ENCODE measurements around the gene FRA10AC1.

The FRA10AC1 gene, protein sequence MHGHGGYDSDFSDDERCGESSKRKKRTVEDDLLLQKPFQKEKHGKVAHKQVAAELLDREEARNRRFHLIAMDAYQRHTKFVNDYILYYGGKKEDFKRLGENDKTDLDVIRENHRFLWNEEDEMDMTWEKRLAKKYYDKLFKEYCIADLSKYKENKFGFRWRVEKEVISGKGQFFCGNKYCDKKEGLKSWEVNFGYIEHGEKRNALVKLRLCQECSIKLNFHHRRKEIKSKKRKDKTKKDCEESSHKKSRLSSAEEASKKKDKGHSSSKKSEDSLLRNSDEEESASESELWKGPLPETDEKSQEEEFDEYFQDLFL

GRCh38 chr10:93702210-93703001 is at the start of gene FRA10AC1:
TSS of gene FRA10AC1 (minus strand) at chr10:93702592. CDS start at chr10:93700106, 2,486 bp downstream.
- peak; percentile 87 to 96 for DNase-seq

- peak in 1 of 2 donors; percentile 36 for DNase-seq
These were observed 49.4 kb upstream of the FRA10AC1 start for GRCh38 chr10:93751832-93752231.

DNA sequence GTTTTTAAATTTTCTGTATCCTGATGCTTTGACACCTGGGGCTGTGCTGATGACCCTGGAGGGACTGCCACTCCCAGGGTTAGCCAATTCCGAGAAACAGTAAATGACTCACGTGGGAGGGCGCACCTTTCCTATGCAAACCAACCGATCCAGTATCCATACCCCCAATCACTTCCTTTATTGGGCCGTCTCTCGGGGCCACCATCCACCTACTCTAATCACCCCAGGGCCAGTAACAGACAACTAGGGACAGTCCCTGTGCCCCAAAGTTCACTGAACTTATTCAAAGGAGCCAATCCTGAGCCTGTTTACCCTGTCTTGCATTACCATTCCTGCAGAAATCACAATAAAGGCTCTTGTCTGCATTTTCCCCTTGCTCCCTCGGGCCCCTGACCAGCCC is 48.7 kb upstream of the FRA10AC1 start:
- DNase-seq = no peak

GRCh38 chr10:93749218-93749799 is 46.9 kb upstream of the FRA10AC1 start:
- no peak for DNase-seq

GRCh38 chr10:93746844-93747284 is 44.5 kb upstream of the FRA10AC1 start:
- DNase-seq = peak in 1 of 2 donors; percentile 7

DNA sequence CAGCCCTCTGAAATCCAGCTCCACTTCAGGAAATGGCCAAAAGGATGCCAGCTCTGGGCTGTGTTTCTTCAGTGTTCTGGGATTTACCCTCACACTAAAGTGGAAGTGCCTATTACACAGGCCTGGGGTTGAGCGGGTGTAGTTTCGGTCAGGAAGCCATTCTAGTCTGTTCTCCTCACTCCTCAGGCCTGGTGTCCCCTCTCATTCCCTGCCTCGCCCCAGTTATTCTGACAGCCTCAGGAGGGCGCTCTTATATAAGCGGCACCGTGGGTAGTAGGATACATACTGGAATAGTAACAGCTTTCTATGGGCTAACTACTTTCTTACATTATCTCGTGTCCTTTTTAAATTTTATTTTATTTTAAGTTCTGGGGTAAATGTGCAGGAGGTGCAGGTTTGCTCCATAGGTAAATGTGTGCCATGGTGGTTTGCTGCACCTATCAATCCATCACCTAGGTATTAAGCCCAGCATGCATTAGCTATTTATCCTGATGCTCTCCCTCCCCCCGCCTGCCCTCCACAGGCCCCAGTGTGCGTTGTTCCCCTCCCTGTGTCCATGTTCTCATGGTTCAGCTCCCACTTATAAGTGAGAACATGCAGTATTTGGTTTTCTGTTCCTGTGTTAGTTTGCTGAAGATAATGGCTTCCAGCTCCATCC is 43.1 kb upstream of the FRA10AC1 start:
- peak; percentile 52 to 63 for DNase-seq

DNA sequence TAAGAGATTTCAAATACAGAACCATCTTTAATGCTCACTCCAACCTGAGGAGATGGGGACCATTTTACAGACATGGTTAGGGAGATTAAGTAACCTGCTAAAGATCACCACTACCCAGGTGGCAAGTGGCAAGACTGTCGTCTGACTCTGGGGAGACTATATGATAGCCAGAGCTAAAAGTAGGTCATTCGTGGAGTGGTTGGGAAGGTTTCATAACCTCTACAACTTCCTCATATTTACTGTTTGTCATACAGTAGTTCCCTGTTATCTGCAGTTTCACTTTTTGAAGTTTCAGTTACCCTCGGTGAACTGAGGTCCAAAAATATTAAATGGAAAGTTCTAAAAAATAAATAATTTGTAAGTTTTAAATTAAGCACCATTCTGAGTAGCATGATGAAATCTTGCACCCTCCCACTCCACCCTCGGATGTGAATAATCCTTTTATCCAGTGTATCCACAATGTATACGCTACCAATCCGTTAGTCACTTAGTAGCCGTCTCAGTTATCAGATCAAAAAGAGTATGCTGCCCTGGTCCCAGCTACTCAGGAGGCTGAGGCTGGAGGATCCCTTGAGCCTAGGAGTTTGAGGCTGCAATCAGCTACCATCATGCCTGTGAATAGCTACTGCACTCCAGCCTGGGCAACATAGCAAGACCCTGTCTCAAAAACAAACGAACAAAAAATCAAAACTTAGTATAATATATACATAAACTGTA is 40.4 kb upstream of the FRA10AC1 start:
- peak; percentile 79 to 81 for DNase-seq

GRCh38 chr10:93741367-93741766 is 39.0 kb upstream of the FRA10AC1 start:
- DNase-seq = peak in 1 of 2 donors; percentile 6

DNA sequence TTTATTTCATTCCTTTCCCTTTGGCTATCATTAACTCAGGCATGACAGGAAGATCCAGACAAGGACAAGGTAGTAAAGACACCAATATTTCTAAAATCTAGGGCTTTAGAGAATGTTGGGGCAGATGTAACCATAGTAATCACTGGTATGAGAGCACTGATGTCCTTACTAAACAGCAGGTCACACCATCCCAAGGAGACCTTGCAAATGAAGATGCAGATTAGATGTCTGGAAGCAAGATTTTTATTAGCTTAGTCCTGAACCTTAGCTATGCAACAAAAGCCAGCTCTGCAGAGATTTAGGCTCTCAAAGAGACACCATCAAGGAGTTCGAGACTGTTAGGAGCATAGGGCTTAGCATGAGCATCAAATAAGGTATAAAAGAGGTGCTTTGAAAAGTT is 23.6 kb upstream of the FRA10AC1 start:
- no peak for DNase-seq

DNA sequence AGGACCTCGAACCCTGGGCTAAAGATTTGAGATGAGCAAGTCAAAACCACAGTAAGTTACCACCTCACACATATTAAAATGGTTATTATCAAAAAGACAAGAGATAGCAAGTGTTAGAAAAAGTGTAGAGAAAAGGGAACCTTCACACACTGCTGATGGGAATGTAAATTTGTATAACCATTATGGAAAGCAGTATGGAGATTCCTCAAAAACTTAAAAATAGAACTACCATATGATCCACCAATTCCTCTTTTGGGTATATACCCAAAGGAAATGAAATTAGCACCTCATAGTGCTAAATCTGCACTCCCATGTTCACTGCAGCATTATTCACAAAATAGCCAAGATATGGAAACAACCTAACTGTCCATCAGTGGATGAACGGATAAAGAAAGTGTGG is 20.8 kb upstream of the FRA10AC1 start:
- no peak for DNase-seq

DNA sequence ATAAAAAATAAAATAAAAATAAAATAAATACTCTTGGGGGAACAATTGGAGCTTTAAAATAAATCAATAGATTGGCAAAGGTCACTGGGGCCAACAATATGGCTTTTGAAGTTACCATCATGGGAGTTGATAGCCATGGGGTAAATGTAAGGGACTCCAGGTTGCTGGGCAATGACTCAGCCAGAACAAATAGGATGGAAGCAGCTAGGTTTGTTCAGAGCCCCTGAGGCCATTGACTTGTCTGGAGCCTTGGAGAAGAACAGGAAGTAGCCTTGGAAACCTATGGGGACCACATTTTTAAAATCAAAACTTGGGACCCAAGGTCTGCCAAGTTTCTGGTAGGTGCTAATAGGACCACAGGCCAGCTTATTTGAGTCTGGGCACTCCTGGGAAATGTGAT is 20.2 kb upstream of the FRA10AC1 start:
- no peak for DNase-seq

DNA sequence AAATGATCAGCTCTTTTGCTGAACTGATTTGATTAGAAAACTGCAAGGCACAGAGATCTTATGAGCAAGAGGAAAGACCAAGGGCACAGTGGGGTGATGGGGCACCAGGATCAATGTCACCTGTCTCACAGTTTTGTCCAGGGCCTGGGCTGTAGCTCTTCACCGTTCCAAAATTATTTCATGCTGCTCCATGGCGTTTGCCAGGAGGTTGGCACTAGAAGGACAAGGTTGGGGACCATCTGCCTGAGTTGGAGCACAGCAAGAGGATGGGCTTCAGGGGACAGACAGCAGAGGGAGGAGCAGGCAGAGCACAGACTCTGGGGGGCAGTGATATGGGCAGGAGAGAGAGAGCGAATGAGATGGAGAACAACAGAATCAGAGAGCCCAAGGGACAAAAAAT is 17.5 kb upstream of the FRA10AC1 start:
- DNase-seq = no peak

DNA sequence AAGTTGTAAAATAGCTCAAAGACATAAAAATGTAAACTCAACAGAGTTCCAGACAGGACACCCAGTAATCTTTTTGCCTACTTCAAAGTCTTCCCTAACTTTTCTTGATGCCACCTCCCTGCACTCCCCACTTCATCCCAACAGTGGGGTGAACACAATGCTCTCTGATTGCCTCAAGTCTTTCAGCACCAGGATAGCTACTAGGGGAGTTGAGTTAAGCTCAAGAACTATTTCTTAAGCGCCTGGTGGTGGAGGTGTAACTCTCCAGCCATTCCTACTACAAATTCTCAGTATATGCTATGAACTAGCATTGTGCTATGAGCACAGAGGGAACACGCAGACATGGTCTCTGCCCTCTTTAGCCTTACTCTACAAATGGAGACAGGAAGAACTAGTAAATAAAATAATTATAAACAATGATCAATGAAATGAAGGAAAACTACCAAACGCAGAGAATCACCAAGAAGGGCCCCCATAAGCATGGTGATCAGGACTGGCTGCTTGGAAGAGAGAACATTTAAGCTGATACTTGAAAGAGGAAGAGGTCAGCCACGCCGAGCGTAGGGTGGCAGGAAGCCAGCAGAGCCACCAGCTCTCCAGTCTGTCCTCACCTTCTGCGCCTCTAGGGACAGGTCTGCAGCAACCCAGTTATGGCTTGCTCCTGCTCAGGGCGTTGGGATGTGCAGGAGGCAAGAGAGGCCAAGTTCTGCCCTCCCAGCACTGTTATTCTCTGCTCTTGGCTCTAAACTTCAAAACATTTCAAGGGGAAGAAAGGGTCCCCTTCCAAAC is 16.7 kb upstream of the FRA10AC1 start:
- DNase-seq = peak; percentile 10 to 32

DNA sequence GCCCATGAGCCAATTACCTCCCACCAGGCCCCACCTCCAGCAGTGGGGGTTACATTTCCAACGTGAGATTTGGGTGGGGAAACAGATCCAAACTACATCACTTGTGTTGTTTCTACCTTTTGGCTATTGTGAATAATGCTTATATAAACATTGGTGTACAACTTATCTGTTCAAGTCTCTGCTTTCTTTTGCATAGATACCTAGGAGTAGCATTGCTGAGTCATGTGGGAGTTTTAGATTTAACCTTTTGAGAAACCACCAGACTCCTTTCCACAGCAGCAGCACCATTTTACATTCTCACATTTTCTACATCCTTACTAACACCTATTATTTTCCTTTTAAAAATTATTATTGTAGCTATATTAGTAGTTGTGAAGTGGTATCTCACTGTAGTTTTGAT is 14.4 kb upstream of the FRA10AC1 start:
- no peak for DNase-seq

GRCh38 chr10:93715345-93715744 is 13.0 kb upstream of the FRA10AC1 start:
- no peak for DNase-seq

GRCh38 chr10:93712593-93712992 is 10.2 kb upstream of the FRA10AC1 start:
- DNase-seq = no peak

DNA sequence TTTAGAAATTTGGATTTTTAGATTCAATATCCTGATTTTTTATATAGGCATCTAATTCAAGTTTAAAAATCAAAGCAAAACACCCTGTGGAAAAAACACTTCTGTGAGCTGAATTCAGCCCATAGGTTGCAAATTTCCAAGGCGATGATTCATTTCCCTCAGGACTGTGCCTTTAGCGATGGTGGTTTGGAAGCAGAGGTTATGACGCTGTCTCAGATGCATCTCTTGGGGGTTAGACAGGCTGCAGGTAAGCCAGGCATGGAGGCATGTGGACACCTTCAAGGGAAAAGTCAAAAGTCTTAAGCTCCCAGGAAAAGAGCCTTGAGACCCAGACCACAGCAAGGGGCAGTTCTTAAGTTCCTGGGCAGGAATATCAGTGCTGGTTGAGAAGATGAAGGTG is 9.5 kb upstream of the FRA10AC1 start:
- no peak for DNase-seq

GRCh38 chr10:93710333-93710909 is 8.0 kb upstream of the FRA10AC1 start:
- DNase-seq = no peak

DNA sequence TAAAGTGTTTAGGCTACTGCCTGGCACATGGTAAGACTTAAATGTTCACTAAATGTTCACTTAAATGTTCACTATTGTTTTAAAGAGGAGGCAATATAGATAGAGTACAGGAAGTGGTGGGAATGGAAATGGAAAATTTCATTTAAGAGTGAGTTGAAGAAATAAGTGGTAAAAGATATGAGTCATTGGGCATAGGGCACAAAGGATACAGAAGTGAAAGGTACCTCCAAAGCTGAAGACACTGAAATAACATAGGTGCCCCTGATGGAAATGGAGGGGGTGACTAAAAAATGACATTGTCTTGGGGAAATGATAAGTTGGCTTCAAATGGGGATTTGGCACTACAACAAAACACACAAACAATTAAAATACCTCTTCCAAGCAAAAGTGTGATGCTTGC is 5.2 kb upstream of the FRA10AC1 start:
- DNase-seq = no peak

GRCh38 chr10:93704451-93704850 is 2.1 kb upstream of the FRA10AC1 start:
- DNase-seq = no peak

- DNase-seq = no peak
These were observed 1.4 kb upstream of the FRA10AC1 start for GRCh38 chr10:93703841-93704240.

Data from inflammatory macrophage treated with lipopolysaccharide for 1 hour (primary cell).